H7 (cell line): ENCODE data around the gene SMC1B. TPM values are rescaled to one million over a fixed set of nuclear protein-coding genes. Genes with fewer than 3 reads are reported as not detected.
A peak's percentile ranks its signal among the peaks of the same experiment; 100 is the strongest.
"Not testable (repeated sequence)": the region's sequence is repeated elsewhere in the genome, so short reads cannot be mapped to it uniquely, and the experiment has no call there.

Experiments used
- DNase-seq: peaks from one replicate; pipeline ENCODE4 v3.0.0; 2012
- H3K27me3 ChIP-seq: 2 replicates; pipeline ENCODE4 v1.6.0; 2011; ENCODE audit warnings: mild to moderate bottlenecking, low read length; ENCODE audit not compliant: control insufficient read depth, insufficient read depth
- H3K36me3 ChIP-seq: replicated peaks from 2 replicates; pipeline ENCODE4 v1.5.1; 2011; ENCODE audit warnings: low read length; ENCODE audit not compliant: control insufficient read depth, insufficient read depth
- H3K4me3 ChIP-seq: 2 replicates; pipeline ENCODE4 v1.5.1; 2011; ENCODE audit warnings: low read depth, mild to moderate bottlenecking, control low read depth, low read length, moderate library complexity; ENCODE audit not compliant: insufficient read depth
- total RNA-seq: library from RNA; depleted of rRNA; stranded (reverse); fragments of >200 nt; shearing (Covaris generic); gene quantifications from 2 replicates; pipeline ENCODE4 v1.2.3, GENCODE V29; 2014

The SMC1B gene
- total RNA-seq, 1 experiment from 2014 or later, result not detected

GRCh38 chr22:45418770-45419138, 5.4 kb upstream of the SMC1B start:
- Histone ChIP-seq H3K27me3 (peaks cover 9% of the 10 kb centered on the region), H3K4me3 (no peak overlapping the region), H3K36me3 (no peaks in the 10 kb centered on the region)
- no peak for DNase-seq

DNA sequence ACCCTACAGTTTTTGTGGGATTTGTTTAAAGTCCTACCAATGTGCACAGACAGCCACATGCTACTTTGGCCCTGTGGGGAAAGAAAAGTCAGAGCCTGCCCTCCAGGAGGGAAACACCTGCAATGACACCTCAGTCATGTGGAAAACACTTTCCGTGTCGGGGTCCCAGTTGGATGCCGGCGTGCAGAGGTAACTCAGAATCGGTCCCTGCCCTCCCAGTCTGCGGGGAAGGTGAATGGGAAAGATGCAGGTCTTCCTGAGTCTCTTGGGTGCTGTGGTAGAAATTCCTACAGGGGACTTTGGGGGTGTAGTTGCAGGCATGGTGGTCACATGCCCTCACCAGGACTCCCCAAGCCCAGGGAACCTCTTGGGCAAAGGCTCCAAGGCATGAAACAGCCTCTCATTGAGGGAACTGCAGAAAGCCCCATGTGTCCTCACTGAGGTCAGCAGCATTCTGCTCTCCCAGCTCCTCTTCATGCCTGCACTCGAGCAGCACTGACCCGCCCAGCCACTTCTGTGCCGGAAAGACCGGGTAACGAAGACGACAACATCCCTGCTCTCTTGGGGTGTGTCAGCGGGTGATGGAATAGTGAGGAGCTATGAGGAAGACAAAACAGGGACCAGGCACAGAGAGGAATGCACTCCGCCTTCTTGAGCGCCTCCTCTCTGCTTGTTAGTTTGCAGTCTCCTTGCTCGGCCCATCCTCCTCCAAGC, 4.8 kb upstream of the SMC1B start:
- H3K36me3 ChIP-seq, result no peaks in the 10 kb centered on the region
- no peak overlapping the region for H3K4me3 ChIP-seq
- no peak for DNase-seq
- peaks cover 14% of the 10 kb centered on the region for H3K27me3 ChIP-seq

GRCh38 chr22:45413013-45413367, 409 bp downstream of the SMC1B start:
- Histone ChIP-seq H3K36me3 (no peaks in the 10 kb centered on the region), H3K4me3 (no peak overlapping the region), H3K27me3 (peaks cover 21% of the 10 kb centered on the region)
- DNase-seq, result no peak

DNA sequence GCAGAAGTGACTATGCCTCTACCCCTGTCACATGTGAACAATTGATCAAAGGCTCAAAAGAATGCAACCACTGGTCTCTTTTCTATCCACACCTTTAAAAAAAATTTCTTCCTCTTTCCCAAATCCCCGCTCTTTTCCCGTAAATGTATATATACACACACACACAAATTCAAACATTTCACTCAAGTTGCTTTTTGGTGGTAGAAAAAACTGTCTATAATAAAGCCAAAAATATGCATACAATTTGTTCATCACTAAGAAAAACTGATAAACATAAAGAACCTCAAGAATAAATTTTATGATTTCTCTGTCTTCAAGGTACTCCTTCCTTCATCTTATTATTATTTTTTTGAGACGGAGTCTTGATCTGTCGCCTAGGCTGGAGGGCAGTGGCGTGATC, 5.6 kb downstream of the SMC1B start:
- DNase-seq, result no peak
- Histone ChIP-seq H3K27me3 (peaks cover 4% of the 10 kb centered on the region), H3K36me3 (no peaks in the 10 kb centered on the region), H3K4me3 (no peak overlapping the region)

DNA sequence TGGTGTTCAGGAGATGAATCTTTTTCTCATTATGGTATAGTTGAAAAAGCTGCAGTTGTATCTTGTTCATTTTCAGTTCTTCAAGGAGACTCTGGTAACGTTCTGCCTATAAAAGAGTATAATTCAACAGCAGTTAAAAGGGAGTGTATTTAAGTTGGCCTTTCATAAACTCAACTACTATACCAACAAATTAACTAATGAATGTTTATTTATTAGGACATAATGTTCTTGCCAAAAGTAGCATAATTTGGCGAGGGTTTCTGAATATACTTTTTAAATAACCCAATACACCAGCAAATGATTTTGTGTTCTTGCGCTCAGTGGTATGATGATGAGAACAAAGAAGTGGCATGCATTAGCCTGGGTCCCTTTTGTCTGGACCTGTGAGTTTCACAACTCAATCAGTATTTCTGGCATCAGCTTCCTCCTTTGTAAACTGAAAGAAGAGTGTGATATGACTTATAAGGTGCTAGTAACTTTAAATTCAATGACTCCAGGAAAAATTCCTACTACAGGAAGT, 10.9 kb downstream of the SMC1B start:
- H3K27me3 ChIP-seq, result no peaks in the 10 kb centered on the region
- H3K4me3 ChIP-seq, result no peak overlapping the region
- no peaks in the 10 kb centered on the region for H3K36me3 ChIP-seq
- DNase-seq, result no peak

- no peak for DNase-seq
- H3K36me3 ChIP-seq, result no peaks in the 10 kb centered on the region
- H3K27me3 ChIP-seq, result no peaks in the 10 kb centered on the region
- H3K4me3 ChIP-seq, result no peak overlapping the region
Measured at GRCh38 chr22:45399712-45400445, 13.5 kb downstream of the SMC1B start.

DNA sequence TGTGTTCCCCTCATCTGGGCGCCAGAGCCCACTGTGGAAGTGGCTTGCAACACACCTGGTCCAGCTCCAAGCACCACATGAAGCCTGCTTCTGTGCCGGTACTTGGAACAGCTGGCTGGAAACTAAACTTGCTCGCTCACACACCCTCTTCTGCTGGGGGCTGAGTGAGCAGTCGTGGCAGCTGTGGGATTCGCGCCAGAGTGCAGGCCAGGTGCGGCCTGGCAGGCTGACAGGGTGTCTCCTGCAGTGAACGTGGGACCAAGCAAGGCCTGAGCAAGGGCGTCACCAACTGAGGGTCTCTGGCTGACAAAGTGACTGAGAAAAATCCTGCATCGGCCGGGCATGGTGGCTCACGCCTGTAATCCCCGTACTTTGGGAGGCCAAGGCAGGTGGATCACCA, 15.2 kb downstream of the SMC1B start:
- H3K27me3 ChIP-seq, result no peaks in the 10 kb centered on the region
- no peak for DNase-seq
- no peak overlapping the region for H3K4me3 ChIP-seq
- no peaks in the 10 kb centered on the region for H3K36me3 ChIP-seq

DNA sequence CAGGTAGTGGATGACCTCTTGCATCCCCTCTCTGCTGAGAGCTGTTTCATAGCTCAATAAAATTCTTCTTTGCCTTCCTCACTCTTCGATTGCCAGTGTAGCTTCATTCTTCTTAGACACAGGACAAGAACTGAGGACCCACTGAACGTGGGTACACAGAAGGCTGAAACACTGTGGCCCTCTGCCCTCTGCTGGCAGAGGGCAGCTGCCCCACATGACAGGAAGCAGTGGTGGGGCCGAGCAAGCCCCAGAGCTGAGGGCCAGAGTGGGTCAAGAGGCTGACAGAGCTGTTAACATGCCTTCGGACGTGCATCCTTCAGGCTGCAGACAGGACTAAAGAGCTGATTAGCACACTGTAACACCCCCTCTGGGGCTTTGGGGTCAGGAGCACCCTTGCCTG, 15.6 kb downstream of the SMC1B start:
- Histone ChIP-seq H3K36me3 (no peaks in the 10 kb centered on the region), H3K27me3 (no peaks in the 10 kb centered on the region), H3K4me3 (no peak overlapping the region)
- DNase-seq, result peak; percentile 40

DNA sequence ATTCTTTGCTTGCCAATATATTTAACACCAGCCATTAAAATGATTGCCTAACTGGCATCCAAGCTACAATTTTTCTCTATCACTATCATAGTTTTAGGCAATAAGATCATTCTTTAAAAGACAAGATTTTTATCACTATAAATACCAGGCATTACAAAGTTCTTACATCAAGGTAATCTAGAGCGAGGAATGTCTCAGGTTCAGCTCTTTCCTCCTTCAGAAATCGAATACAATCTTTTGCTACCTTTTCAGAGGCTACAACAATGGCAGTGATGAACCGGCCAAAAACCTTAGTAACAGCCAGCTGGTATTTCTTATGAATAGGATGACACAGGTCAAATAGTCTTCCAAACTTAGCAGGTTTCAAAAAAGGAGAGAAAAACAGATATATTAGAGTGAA, 23.9 kb downstream of the SMC1B start:
- H3K4me3 ChIP-seq, result no peak overlapping the region
- H3K36me3 ChIP-seq, result no peaks in the 10 kb centered on the region
- no peak for DNase-seq
- no peaks in the 10 kb centered on the region for H3K27me3 ChIP-seq

DNA sequence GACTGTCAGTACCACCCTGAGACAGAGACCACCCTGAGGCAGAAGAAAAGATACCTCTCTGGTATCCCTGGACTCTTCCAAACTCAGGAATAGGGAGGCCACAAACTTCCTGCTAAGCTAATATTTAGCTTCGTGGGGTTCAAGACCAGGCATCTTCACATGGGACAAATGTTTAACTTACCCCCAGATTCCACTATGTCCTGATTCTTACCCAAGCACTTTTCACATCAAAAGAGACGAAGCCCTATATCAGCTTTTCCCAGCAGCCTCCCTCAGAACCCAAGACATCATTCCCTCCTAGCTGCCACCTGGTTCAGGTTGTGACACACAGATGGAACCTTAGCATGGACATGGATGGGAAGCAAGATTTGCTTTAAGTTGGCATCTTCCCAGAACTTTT, 32.1 kb downstream of the SMC1B start:
- DNase-seq, result no peak
- no peaks in the 10 kb centered on the region for H3K36me3 ChIP-seq

GRCh38 chr22:45376703-45377102, 36.7 kb downstream of the SMC1B start:
- Histone ChIP-seq H3K27me3 (no peaks in the 10 kb centered on the region; the same call in 1 of the 2 replicates), H3K4me3 (no peak overlapping the region), H3K36me3 (no peaks in the 10 kb centered on the region)
- DNase-seq, result no peak

More for the DNA sequence above, 32.1 kb downstream of the SMC1B start:
- Histone ChIP-seq H3K4me3 (no peak overlapping the region), H3K27me3 (no peaks in the 10 kb centered on the region)

DNA sequence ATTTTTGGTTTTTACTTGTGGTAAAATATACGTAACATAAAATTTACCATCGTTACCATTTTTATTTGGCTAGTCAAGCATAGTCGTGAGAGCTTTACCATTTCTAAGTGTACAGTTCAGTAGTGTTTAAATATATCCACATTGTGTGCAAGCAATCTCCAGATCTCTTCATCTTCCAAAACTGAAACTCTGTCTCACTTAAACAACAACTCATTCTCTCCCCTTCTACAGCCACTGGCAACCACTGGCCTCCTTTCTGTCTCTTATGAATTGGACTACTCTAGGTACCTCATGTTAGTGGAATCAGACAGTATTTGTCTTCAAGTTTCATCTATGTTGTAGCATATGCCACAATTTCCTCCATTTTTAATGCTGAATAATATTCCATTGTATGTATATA, 37.4 kb downstream of the SMC1B start:
- Histone ChIP-seq H3K36me3 (no peaks in the 10 kb centered on the region), H3K4me3 (no peak overlapping the region), H3K27me3 (no peaks in the 10 kb centered on the region; the same call in 1 of the 2 replicates)
- DNase-seq, result no peak

DNA sequence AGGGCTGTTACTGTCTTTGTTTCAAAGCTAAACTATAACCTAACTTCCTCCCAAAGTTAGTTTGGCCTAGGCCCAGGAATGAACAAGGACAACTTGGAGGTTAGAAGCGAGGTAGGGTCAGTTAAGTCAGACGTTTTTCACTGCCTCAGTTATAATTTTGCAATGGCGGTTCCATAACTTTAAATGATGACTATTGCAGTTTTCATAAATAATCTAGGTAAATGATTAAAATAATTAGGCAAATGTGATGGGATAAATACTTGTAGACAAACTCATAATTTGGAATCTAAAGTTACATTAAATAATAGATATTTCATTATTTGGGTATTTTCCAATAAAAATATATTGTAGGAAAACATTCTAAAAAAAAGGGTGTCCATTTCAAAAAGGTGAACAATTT, 39.8 kb downstream of the SMC1B start:
- DNase-seq, H3K4me3 ChIP-seq, H3K27me3 ChIP-seq, H3K36me3 ChIP-seq: not testable (repeated sequence)

DNA sequence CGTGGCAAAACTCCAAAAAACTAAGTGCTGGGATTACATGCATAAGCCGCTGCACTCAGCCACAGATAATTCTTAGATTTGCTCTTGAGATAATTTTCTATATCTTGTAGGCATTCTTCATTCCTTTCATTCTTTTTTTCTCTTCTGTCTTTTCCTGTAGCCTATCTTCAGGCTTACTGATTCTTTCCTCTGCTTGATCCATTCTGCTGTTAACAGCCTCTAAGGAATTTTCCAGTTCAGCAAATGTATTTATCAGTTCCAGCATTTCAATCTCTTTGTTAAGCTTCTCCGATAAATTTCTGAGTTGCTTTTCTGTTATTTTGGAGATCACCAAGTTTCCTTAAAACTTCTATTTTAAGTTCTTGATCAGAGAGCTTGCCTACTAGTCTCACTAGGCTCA, 46.7 kb downstream of the SMC1B start:
- Histone ChIP-seq H3K36me3 (no peaks in the 10 kb centered on the region), H3K4me3 (no peak overlapping the region), H3K27me3 (no peaks in the 10 kb centered on the region)
- DNase-seq, result no peak

DNA sequence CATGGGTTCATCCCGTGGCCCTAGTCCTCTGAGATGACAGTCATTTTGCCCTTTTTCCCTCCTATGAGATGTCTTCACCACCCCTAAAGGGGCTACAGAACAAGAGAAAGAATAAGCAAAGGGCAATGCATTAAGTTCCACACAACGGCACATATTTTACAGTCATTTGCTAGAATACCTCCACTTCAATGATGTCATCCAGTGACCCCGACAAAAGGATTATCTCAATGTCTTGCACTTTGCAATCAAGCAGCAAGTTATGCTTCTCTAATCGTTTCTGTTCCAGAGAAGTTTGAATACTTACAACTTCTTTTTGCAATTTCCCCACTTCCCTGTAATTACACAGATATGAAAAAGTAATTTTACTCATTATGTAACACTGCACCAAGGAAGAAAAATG, 53.8 kb downstream of the SMC1B start:
- DNase-seq, result no peak

More for the DNA sequence above, 53.8 kb downstream of the SMC1B start:
- Histone ChIP-seq H3K36me3 (no peaks in the 10 kb centered on the region), H3K4me3 (no peak overlapping the region), H3K27me3 (no peaks in the 10 kb centered on the region)
